Liver (tissue), 9 donors: ENCODE data around the gene PAQR9. TPM values are rescaled to one million over a fixed set of nuclear protein-coding genes. Genes with fewer than 3 reads are reported as not detected.

Experiments used
- DNase-seq: peaks from one replicate; pipeline ENCODE4 v3.0.0-alpha.2; 2017; ENCODE audit warnings: low spot score
- H3K27ac ChIP-seq, 2 donors: one replicate each; pipeline ENCODE4 v1.7.0; 2013; ENCODE audit warnings: inconsistent platforms in 2 of 2, low read length in 2 of 2, control low read depth in 1 of 2, low read depth in 1 of 2, mild to moderate bottlenecking in 1 of 2
- H3K27me3 ChIP-seq, 4 donors: one replicate each; pipeline versions ENCODE4 v1.6.1 to v1.7.0; 2013; ENCODE audit warnings: low read length in 3 of 4, inconsistent platforms in 1 of 4, mild to moderate bottlenecking in 1 of 4, moderate library complexity in 1 of 4; ENCODE audit not compliant: control insufficient read depth in 4 of 4, insufficient read depth in 4 of 4
- H3K36me3 ChIP-seq, 4 donors: one replicate each; pipeline versions ENCODE4 v1.6.1 to v1.7.0; 2013; ENCODE audit warnings: low read length in 3 of 4, mild to moderate bottlenecking in 3 of 4, low read depth in 1 of 4, moderate library complexity in 1 of 4; ENCODE audit not compliant: control insufficient read depth in 4 of 4, insufficient read depth in 3 of 4
- H3K4me1 ChIP-seq, 4 donors: one replicate each; pipeline versions ENCODE4 v1.6.1 to v1.7.0; 2013; ENCODE audit warnings: low read length in 3 of 4, mild to moderate bottlenecking in 3 of 4, moderate library complexity in 1 of 4; ENCODE audit not compliant: control insufficient read depth in 4 of 4, insufficient read depth in 4 of 4
- H3K4me3 ChIP-seq, 3 donors: one replicate each; pipeline versions ENCODE4 v1.6.1 to v1.7.0; 2013; ENCODE audit warnings: low read length in 3 of 3, control low read depth in 1 of 3, low read depth in 1 of 3, mild to moderate bottlenecking in 1 of 3
- H3K9ac ChIP-seq, 2 donors: one replicate each; pipeline ENCODE4 v1.7.0; 2013; ENCODE audit warnings: low read length in 2 of 2, mild to moderate bottlenecking in 2 of 2, moderate library complexity in 2 of 2, control low read depth in 1 of 2, low read depth in 1 of 2
- H3K9me3 ChIP-seq, 4 donors: one replicate each; pipeline versions ENCODE4 v1.6.1 to v1.7.0; 2013; ENCODE audit warnings: low read length in 3 of 4; ENCODE audit not compliant: control insufficient read depth in 4 of 4
- ATF3 ChIP-seq: IDR thresholded peaks from 2 replicates; pipeline ENCODE4 v1.6.1; 2016; ENCODE audit warnings: antibody characterized with exemption
- EGR1 ChIP-seq, 2 donors: IDR thresholded peaks; 2 replicates each; pipeline ENCODE4 v1.6.1; 2016 to 2018; ENCODE audit warnings: antibody characterized with exemption in 2 of 2, low read depth in 2 of 2
- FOXA1 ChIP-seq: IDR thresholded peaks from 2 replicates; pipeline ENCODE4 v1.6.1; 2016; ENCODE audit warnings: antibody characterized with exemption
- FOXA2 ChIP-seq: IDR thresholded peaks from 2 replicates; pipeline ENCODE4 v1.6.1; 2016; ENCODE audit warnings: antibody characterized with exemption
- GABPA ChIP-seq, 2 donors: IDR thresholded peaks in 1 of 2; conservative IDR thresholded peaks in 1 of 2; 2 replicates each; pipeline ENCODE4 v1.6.1; 2016; ENCODE audit warnings: antibody characterized with exemption in 2 of 2, mild to moderate bottlenecking in 1 of 2, moderate library complexity in 1 of 2
- HNF4G ChIP-seq: IDR thresholded peaks from 2 replicates; pipeline ENCODE4 v1.6.1; 2016; ENCODE audit warnings: antibody characterized with exemption
- JUND ChIP-seq, 2 donors: IDR thresholded peaks; 2 replicates each; pipeline ENCODE4 v1.6.1; 2016; ENCODE audit warnings: antibody characterized with exemption in 2 of 2
- MAX ChIP-seq: IDR thresholded peaks from 2 replicates; pipeline ENCODE4 v1.6.1; 2016; ENCODE audit warnings: antibody characterized with exemption
- NR2F2 ChIP-seq: IDR thresholded peaks from 2 replicates; pipeline ENCODE4 v1.6.1; 2016; ENCODE audit warnings: antibody characterized with exemption
- RAD21 ChIP-seq, 2 donors: IDR thresholded peaks; 2 replicates each; pipeline ENCODE4 v1.6.1; 2016; ENCODE audit warnings: antibody characterized with exemption in 2 of 2, mild to moderate bottlenecking in 2 of 2
- RXRA ChIP-seq, 2 donors: IDR thresholded peaks; 2 replicates each; pipeline ENCODE4 v1.6.1; 2017 to 2018; ENCODE audit warnings: antibody characterized with exemption in 2 of 2, mild to moderate bottlenecking in 1 of 2
- SP1 ChIP-seq: IDR thresholded peaks from 2 replicates; pipeline ENCODE4 v1.6.1; 2018; ENCODE audit warnings: antibody characterized with exemption, mild to moderate bottlenecking
- TAF1 ChIP-seq: conservative IDR thresholded peaks from 2 replicates; pipeline ENCODE4 v1.6.1; 2016; ENCODE audit warnings: antibody characterized with exemption, mild to moderate bottlenecking
- YY1 ChIP-seq: IDR thresholded peaks from 2 replicates; pipeline ENCODE4 v1.6.1; 2016; ENCODE audit warnings: antibody characterized with exemption, mild to moderate bottlenecking
- WGBS: extraction: QIAGEN DNeasy Blood & Tissue Kit; methylation state at CpG from one replicate; pipeline ENCODE4 v1.1.7; 2013; 5-methylcytosine and 5-hydroxymethylcytosine counted together
- polyA plus RNA-seq, 2 donors: library from polyadenylated mRNA; stranded (reverse) in 1 of 2; unstranded in 1 of 2; fragments of 200-250 nt in 1 of 2; fragments of >200 nt in 1 of 2; fragmentation: Nextera tagmentation in 1 of 2; extraction: Ambion mirVana in 1 of 2; gene quantifications; one replicate each; pipeline versions ENCODE4 v1.2.1 to v1.2.3, GENCODE V29; 2013 to 2015
- total RNA-seq, 2 donors: library from RNA; depleted of rRNA; stranded (reverse); fragments of >200 nt; gene quantifications; one replicate each; pipeline ENCODE4 v1.2.3, GENCODE V29; 2014
- TF ChIP-seq, protein P1 (sequence below): IDR thresholded peaks from 2 replicates; pipeline ENCODE4 v1.6.1; 2016; ENCODE audit warnings: antibody characterized with exemption
- TF ChIP-seq, protein P2 (sequence below): IDR thresholded peaks from 2 replicates; pipeline ENCODE4 v1.6.1; 2016; ENCODE audit warnings: antibody characterized with exemption, mild to moderate bottlenecking
- TF ChIP-seq, protein P3 (sequence below): fragments of 150-350 bp; IDR thresholded peaks from 2 replicates; pipeline ENCODE4 v1.5.1; 2017; ENCODE audit warnings: improper control_type of control experiment, low read depth, low read length; ENCODE audit not compliant: missing input control
- donor health status: healthy.
- donor health status: healthy.
- donor health status: healthy.
- donor health status: healthy.
- donor health status: healthy.

Gene PAQR9
- total and polyA plus RNA-seq, 4 donors, result 3.6 to 24.3 (median 12.6) TPM

GRCh38 chr3:142923694-142924093 is 39.8 kb downstream of the PAQR9 start:
- no peaks in the 10 kb centered on the region for H3K27me3 ChIP-seq
- no peak overlapping the region for H3K9ac ChIP-seq
- no peak overlapping the region for H3K27ac ChIP-seq
- no peak for DNase-seq
- H3K9me3 ChIP-seq, result no peaks in the 10 kb centered on the region
- H3K4me1 ChIP-seq, result peaks cover 5 to 29% (median 19%) of the 10 kb centered on the region in 4 donors
- H3K36me3 ChIP-seq, result no peaks in the 10 kb centered on the region
- TF ChIP-seq ATF3, result no peak
- no peak for TF ChIP-seq YY1
- no peak overlapping the region for H3K4me3 ChIP-seq

DNA sequence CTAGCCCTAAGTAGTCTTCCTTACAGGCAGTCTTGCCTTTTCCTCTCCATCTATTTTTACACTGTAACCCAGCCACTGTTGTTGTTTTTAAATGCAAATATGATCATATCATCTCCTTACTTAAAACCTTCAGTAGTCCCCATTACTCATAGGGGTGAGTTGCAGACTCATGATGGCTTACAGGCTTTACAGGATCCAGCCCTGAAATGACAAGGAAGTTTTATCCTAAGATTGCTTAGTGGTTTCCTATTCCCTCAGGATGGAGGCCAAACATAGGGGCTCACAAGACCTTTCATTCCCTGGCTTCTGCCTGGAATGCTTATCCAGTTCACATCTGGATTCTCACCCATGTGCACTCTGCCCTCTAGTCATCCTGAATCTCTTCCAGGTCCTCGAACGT is 46.9 kb downstream of the PAQR9 start:
- WGBS, result 53% methylated on average over 2 of the region's 2 CpGs
- Histone ChIP-seq H3K9ac (no peak overlapping the region), H3K9me3 (no peaks in the 10 kb centered on the region), H3K27me3 (no peaks in the 10 kb centered on the region), H3K4me3 (no peak overlapping the region), H3K36me3 (no peaks in the 10 kb centered on the region), H3K4me1 (peaks cover 0 to 8% (median 4%) of the 10 kb centered on the region in 4 donors), H3K27ac (no peak overlapping the region)
- DNase-seq, result no peak
- TF ChIP-seq YY1, result no peak
- TF ChIP-seq JUND (IDR thresholded peaks at IDR 0.05), result no peak
- no peak for TF ChIP-seq GABPA (IDR thresholded peaks at IDR 0.05 in 1 of 2, conservative IDR thresholded peaks at IDR 0.05 in 1 of 2)
- no peak for TF ChIP-seq TAF1
- TF ChIP-seq SP1, result no peak
- TF ChIP-seq NR2F2, result no peak
- no peak for TF ChIP-seq RAD21 (IDR thresholded peaks at IDR 0.05)
- no peak for TF ChIP-seq MAX
- no peak for TF ChIP-seq RXRA (IDR thresholded peaks at IDR 0.05)
- TF ChIP-seq FOXA2, result no peak
- no peak for TF ChIP-seq HNF4G
- TF ChIP-seq, protein P1, sequence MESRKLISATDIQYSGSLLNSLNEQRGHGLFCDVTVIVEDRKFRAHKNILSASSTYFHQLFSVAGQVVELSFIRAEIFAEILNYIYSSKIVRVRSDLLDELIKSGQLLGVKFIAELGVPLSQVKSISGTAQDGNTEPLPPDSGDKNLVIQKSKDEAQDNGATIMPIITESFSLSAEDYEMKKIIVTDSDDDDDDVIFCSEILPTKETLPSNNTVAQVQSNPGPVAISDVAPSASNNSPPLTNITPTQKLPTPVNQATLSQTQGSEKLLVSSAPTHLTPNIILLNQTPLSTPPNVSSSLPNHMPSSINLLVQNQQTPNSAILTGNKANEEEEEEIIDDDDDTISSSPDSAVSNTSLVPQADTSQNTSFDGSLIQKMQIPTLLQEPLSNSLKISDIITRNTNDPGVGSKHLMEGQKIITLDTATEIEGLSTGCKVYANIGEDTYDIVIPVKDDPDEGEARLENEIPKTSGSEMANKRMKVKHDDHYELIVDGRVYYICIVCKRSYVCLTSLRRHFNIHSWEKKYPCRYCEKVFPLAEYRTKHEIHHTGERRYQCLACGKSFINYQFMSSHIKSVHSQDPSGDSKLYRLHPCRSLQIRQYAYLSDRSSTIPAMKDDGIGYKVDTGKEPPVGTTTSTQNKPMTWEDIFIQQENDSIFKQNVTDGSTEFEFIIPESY, result no peak

DNA sequence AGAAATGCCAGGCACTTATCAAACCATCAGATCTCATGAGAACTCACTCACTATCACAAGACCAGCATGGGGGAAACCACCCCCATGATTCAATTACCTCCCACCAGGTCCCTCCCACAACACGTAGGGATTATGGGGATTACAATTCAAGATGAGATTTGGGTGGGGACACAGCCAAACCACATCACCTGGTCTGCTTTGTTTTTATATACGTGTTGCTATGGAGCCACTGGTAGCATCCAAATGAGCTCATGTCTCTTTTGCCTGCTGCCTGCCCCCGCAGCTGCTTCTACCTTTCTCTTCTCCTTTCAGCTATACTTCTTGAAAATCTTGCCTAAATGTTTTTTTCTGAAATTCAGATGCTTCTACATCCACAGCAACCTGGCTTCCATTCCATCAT is 47.8 kb downstream of the PAQR9 start:
- Histone ChIP-seq H3K9me3 (no peaks in the 10 kb centered on the region), H3K9ac (no peak overlapping the region), H3K27me3 (no peaks in the 10 kb centered on the region), H3K36me3 (no peaks in the 10 kb centered on the region), H3K27ac (no peak overlapping the region), H3K4me3 (no peak overlapping the region), H3K4me1 (peaks cover 0 to 8% (median 4%) of the 10 kb centered on the region in 4 donors)
- WGBS, result 91% methylated on average over 3 of the region's 3 CpGs
- TF ChIP-seq, protein P2, sequence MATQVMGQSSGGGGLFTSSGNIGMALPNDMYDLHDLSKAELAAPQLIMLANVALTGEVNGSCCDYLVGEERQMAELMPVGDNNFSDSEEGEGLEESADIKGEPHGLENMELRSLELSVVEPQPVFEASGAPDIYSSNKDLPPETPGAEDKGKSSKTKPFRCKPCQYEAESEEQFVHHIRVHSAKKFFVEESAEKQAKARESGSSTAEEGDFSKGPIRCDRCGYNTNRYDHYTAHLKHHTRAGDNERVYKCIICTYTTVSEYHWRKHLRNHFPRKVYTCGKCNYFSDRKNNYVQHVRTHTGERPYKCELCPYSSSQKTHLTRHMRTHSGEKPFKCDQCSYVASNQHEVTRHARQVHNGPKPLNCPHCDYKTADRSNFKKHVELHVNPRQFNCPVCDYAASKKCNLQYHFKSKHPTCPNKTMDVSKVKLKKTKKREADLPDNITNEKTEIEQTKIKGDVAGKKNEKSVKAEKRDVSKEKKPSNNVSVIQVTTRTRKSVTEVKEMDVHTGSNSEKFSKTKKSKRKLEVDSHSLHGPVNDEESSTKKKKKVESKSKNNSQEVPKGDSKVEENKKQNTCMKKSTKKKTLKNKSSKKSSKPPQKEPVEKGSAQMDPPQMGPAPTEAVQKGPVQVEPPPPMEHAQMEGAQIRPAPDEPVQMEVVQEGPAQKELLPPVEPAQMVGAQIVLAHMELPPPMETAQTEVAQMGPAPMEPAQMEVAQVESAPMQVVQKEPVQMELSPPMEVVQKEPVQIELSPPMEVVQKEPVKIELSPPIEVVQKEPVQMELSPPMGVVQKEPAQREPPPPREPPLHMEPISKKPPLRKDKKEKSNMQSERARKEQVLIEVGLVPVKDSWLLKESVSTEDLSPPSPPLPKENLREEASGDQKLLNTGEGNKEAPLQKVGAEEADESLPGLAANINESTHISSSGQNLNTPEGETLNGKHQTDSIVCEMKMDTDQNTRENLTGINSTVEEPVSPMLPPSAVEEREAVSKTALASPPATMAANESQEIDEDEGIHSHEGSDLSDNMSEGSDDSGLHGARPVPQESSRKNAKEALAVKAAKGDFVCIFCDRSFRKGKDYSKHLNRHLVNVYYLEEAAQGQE, result no peak
- no peak for TF ChIP-seq TAF1
- TF ChIP-seq, protein P3, sequence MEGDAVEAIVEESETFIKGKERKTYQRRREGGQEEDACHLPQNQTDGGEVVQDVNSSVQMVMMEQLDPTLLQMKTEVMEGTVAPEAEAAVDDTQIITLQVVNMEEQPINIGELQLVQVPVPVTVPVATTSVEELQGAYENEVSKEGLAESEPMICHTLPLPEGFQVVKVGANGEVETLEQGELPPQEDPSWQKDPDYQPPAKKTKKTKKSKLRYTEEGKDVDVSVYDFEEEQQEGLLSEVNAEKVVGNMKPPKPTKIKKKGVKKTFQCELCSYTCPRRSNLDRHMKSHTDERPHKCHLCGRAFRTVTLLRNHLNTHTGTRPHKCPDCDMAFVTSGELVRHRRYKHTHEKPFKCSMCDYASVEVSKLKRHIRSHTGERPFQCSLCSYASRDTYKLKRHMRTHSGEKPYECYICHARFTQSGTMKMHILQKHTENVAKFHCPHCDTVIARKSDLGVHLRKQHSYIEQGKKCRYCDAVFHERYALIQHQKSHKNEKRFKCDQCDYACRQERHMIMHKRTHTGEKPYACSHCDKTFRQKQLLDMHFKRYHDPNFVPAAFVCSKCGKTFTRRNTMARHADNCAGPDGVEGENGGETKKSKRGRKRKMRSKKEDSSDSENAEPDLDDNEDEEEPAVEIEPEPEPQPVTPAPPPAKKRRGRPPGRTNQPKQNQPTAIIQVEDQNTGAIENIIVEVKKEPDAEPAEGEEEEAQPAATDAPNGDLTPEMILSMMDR, result no peak
- no peak for TF ChIP-seq FOXA1
- TF ChIP-seq EGR1 (IDR thresholded peaks at IDR 0.05; ENCODE audit: low read depth in 2 of 2), result no peak
- TF ChIP-seq GABPA (IDR thresholded peaks at IDR 0.05 in 1 of 2, conservative IDR thresholded peaks at IDR 0.05 in 1 of 2), result no peak
- DNase-seq, result no peak
